Measurements from ENCODE around the gene PASD1. TPM values are rescaled to one million over a fixed set of nuclear protein-coding genes. Genes with fewer than 3 reads are reported as not detected.
A peak's percentile ranks its signal among the peaks of the same experiment; 100 is the strongest.

Gene PASD1, protein sequence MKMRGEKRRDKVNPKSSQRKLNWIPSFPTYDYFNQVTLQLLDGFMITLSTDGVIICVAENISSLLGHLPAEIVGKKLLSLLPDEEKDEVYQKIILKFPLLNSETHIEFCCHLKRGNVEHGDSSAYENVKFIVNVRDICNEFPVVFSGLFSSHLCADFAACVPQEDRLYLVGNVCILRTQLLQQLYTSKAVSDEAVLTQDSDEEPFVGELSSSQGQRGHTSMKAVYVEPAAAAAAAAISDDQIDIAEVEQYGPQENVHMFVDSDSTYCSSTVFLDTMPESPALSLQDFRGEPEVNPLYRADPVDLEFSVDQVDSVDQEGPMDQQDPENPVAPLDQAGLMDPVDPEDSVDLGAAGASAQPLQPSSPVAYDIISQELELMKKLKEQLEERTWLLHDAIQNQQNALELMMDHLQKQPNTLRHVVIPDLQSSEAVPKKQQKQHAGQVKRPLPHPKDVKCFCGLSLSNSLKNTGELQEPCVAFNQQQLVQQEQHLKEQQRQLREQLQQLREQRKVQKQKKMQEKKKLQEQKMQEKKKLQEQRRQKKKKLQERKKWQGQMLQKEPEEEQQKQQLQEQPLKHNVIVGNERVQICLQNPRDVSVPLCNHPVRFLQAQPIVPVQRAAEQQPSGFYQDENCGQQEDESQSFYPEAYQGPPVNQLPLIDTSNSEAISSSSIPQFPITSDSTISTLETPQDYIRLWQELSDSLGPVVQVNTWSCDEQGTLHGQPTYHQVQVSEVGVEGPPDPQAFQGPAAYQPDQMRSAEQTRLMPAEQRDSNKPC
- total RNA-seq (not detected), polyA plus RNA-seq (not detected)

DNA sequence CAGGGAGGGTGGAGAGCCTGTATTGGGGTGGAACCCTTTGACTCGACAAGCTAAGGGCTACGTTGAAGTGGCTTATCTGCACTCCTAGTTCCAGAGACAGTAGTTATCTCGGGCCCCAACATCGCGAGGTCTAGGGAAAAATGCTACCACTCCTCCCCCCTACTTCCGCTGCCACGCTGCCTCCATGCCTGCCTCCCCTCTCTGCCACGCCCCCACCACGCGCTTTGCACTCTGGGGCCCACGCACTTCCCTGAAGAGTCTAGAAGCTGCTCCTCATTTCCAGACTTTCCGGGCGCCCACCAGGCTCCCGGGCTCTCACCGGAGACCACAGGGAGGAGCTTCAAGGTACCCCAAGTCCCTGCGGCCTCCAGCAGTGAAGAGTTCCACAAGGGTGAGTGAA, at the start of gene PASD1:
Gene PASD1 (plus strand): TSS at position 227 of the 400 bp plus-strand sequence. CDS start 37,879 bp downstream, outside the sequence.
- intact Hi-C loops (cut with DNase I), result no loop called here
- no peak for ATAC-seq
- H3K4me3 ChIP-seq, result no peak within 1 kb of the TSS
- 88 to 92% methylated on average over 16 of the region's 16 CpGs for WGBS, 2 donors
- H3K27me3 ChIP-seq, result no peaks in the 10 kb centered on the region
- DNase-seq, result no peak
- H3K27ac ChIP-seq, result no peak within 1 kb of the TSS
- no peaks in the 10 kb centered on the region for H3K4me1 ChIP-seq
- H3K9me3 ChIP-seq, result no peaks in the 10 kb centered on the region
- TF ChIP-seq CTCF (IDR thresholded peaks at IDR 0.05), result no peak
- no peak for FAIRE-seq
- no peaks in the 10 kb centered on the region for H3K36me3 ChIP-seq

DNA sequence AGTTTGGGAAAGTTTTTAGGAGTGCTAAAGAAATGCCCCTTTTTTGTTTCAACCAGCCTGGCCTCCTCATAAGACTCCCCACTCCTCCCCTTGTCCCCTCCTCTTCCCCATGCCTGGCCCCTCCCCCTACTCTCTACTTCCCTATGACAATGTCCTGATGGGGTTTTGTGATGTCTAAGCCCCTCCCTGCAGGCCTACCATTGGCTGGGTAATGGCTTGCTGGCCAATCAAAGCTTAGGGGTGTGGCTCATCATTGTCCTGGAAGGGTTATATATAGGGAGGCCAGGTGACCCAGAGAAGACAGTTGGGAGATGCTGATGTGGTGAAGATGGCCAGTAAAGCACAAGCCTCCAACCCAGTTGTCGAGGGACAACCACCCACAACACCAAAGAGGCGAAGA, 48.2 kb upstream of the PASD1 start:
- FAIRE-seq, result no peak
- ATAC-seq, result no peak
- Histone ChIP-seq H3K36me3 (no peaks in the 10 kb centered on the region), H3K27ac (no peak overlapping the region), H3K4me1 (no peaks in the 10 kb centered on the region), H3K9me3 (no peaks in the 10 kb centered on the region), H3K4me3 (no peak overlapping the region), H3K27me3 (peaks cover 0 to 7% (median 3%) of the 10 kb centered on the region in 4 donors)
- no peak for TF ChIP-seq CTCF (IDR thresholded peaks at IDR 0.05)
- intact Hi-C loops (cut with DNase I), result no loop called here
- no peak for DNase-seq
- 57 to 65% methylated on average over 2 of the region's 2 CpGs for WGBS, 2 donors

DNA sequence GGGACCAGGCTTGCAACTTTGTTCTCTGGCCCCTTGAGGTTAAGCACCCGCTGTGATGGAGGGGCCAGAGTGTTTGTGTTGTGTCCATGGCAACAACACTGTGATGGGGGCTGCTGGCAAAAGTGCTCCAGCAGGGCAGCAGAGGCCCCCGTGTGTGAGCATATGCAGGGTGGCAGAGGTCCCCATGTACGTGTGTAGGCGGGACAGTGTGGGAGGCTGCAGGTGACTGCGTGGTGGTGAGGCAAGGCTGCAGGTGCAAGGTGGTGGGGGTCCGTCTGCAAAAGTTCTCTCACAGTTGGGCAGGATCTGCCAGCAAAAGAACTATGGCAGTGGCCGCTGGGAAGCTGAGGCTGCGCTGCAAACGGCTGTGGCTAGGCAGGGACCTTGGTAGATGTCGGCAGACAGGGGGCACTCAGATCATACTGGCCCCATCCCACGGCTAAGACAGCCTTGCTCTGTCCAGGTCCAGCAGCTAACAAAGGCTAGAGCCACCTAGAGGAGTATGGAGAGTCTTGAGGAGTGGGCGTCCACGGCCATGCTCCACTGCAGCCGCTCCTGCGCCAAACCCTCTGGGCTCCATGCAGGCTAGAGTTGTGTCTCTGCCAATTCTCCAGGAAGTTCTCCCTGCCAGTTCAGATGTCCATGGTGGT, 46.8 kb upstream of the PASD1 start:
- intact Hi-C loops (cut with DNase I), result no loop called here
- Histone ChIP-seq H3K4me1 (no peaks in the 10 kb centered on the region), H3K27ac (no peak overlapping the region), H3K36me3 (no peaks in the 10 kb centered on the region), H3K9me3 (no peaks in the 10 kb centered on the region), H3K4me3 (no peak overlapping the region), H3K27me3 (peaks cover 0 to 14% (median 3%) of the 10 kb centered on the region in 4 donors)
- ATAC-seq, result no peak
- DNase-seq, result peak in 1 of 6 donors; percentile 39
- FAIRE-seq, result no peak
- no peak for TF ChIP-seq CTCF (IDR thresholded peaks at IDR 0.05)
- 49 to 58% methylated on average over 15 of the region's 15 CpGs for WGBS, 2 donors

GRCh38 chrX:151517421-151517820, 46.1 kb upstream of the PASD1 start:
- Histone ChIP-seq H3K36me3 (no peaks in the 10 kb centered on the region), H3K4me1 (no peaks in the 10 kb centered on the region), H3K4me3 (no peak overlapping the region), H3K27ac (no peak overlapping the region), H3K27me3 (peaks cover 0 to 14% (median 5%) of the 10 kb centered on the region in 4 donors), H3K9me3 (no peaks in the 10 kb centered on the region)
- FAIRE-seq (no peak), ATAC-seq (no peak), DNase-seq (no peak)
- intact Hi-C loops (cut with DNase I), result no loop called here
- no peak for TF ChIP-seq CTCF (IDR thresholded peaks at IDR 0.05)
- WGBS, 2 donors, result 51 to 59% methylated on average over 2 of the region's 2 CpGs

Data from pancreas (tissue), 10 donors.